Activated CD4-positive, alpha-beta T cell treated with anti-CD3 and anti-CD28 coated beads for 36 hours (primary cell): Measurements from ENCODE around the gene EYA4. TPM values are rescaled to one million over a fixed set of nuclear protein-coding genes. Genes with fewer than 3 reads are reported as not detected.

Source experiments
- ATAC-seq: fragments of 200-7000 bp; cut with Tn5 transposase; one replicate; pipeline ENCODE4 v1.10.0; 2021; ENCODE audit warnings: mild to moderate bottlenecking, moderate library complexity
- CTCF ChIA-PET: fragments of 350-600 bp; sonication (Branson Sonifier 250); formaldehyde crosslinking; loops from one replicate; lab custom pipeline; 2021; ENCODE audit warnings: antibody characterized with exemption; lab: Charles Lee
- POLR2A ChIA-PET: fragments of 350-600 bp; sonication (Branson Sonifier 250); formaldehyde crosslinking; loops from one replicate; lab custom pipeline; 2021; ENCODE audit warnings: antibody characterized with exemption, inconsistent platforms; lab: Charles Lee
- DNase-seq: peaks from one replicate; pipeline ENCODE4 v3.0.0-alpha.2; 2020
- H3K27ac Mint-ChIP-seq: one replicate; pipeline ENCODE4 v1.8.0; 2021; ENCODE audit warnings: mixed read lengths
- H3K27me3 Mint-ChIP-seq: one replicate; pipeline ENCODE4 v1.8.0; 2021; ENCODE audit warnings: mixed read lengths
- H3K36me3 Mint-ChIP-seq: one replicate; pipeline ENCODE4 v1.8.0; 2021; ENCODE audit warnings: low read depth, mixed read lengths
- H3K4me1 Mint-ChIP-seq: one replicate; pipeline ENCODE4 v1.8.0; 2021; ENCODE audit warnings: mixed read lengths
- H3K4me3 Mint-ChIP-seq: one replicate; pipeline ENCODE4 v1.8.0; 2021; ENCODE audit warnings: mild to moderate bottlenecking, moderate library complexity, mixed read lengths
- H3K9me3 Mint-ChIP-seq: one replicate; pipeline ENCODE4 v1.8.0; 2021; ENCODE audit warnings: low read depth, mixed read lengths
- intact Hi-C, 2 experiments: fragments of 100-400 bp; cut with DNase I in 1 of 2; cut with micrococcal nuclease in 1 of 2; formaldehyde crosslinking; loops; one replicate each; pipeline versions ENCODE4 v1.14.2 to v1.15.1; 2022 to 2024; cut with DNase I, micrococcal nuclease
- total RNA-seq, 2 experiments: library from RNA; stranded (reverse); gene quantifications; one replicate each; pipeline ENCODE4 v1.2.3, GENCODE V29; 2021

EYA4 gene
- total RNA-seq, 2 experiments from 2014 or later, result not detected

DNA sequence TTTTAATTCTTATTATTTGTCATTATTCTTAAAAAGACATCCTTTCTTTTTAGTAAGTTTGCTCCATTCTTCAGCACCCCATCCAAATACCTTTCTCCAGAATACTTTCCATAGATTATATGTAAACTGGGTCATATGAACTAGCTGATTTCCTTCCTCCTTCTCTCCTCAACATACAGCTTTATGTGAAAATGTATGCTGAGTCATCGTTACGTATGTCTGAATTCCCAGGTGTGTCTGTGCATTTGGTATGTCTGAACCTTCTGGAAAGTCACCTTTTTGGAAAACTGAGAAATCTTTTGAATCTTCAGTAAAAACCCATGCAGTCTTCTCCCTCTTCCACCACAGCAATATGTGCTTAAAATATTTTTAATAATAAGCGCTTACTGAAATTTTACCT is 264.5 kb downstream of the EYA4 start:
- no peaks in the 10 kb centered on the region for H3K36me3 Mint-ChIP-seq
- CTCF ChIA-PET, result interaction anchor here (0.7 to 1.1 kb wide), 2 partner anchors 8 to 382 kb away, joined by 3 read pairs; no protein-coding TSS in a partner anchor
- H3K27me3 Mint-ChIP-seq, result peaks cover 14% of the 10 kb centered on the region
- H3K4me1 Mint-ChIP-seq, result no peaks in the 10 kb centered on the region
- DNase-seq (no peak), ATAC-seq (no peak)
- no peaks in the 10 kb centered on the region for H3K9me3 Mint-ChIP-seq
- no peak overlapping the region for H3K27ac Mint-ChIP-seq
- no peak overlapping the region for H3K4me3 Mint-ChIP-seq
- POLR2A ChIA-PET, result no interaction called here
- intact Hi-C loops, result no loop called here

DNA sequence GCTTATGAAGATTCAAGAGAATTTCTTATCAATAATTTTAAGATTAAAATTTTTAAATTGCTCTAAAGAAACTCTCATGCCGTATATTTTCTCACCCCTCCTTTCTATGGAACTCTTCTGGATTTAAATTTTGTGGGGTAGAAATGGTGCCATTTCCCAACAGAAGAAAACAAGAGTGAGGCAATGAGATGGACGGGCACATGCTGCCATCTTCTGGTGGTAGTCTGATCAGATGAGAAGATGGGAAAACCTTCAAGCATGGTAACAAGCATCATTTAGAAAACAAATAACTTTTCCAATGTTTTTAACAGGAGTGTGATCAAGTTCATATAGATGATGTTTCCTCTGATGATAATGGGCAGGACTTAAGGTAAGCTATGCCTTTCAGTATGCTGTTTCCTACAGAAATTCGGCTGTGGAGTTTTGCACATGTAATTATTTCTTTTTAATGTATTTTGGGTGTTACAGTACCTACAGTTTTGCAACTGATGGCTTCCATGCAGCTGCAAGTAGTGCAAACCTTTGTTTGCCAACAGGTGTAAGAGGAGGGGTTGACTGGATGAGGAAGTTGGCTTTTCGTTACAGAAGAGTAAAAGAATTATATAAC is 271.4 kb downstream of the EYA4 start:
- ATAC-seq (no peak), DNase-seq (peak; percentile 58)
- Mint-ChIP-seq H3K9me3 (no peaks in the 10 kb centered on the region), H3K27ac (no peak overlapping the region), H3K4me3 (no peak overlapping the region), H3K36me3 (no peaks in the 10 kb centered on the region), H3K27me3 (peaks cover 21% of the 10 kb centered on the region), H3K4me1 (no peaks in the 10 kb centered on the region)
- POLR2A ChIA-PET, result no interaction called here
- CTCF ChIA-PET, result interaction anchor here (0.7 to 0.8 kb wide), 2 partner anchors 11 to 21 kb away, joined by 3 read pairs; no protein-coding TSS in a partner anchor
- intact Hi-C loops, result loop anchor here (1.0 to 5.0 kb wide), 8 partner anchors 328 to 982 kb away; no protein-coding TSS in a partner anchor

DNA sequence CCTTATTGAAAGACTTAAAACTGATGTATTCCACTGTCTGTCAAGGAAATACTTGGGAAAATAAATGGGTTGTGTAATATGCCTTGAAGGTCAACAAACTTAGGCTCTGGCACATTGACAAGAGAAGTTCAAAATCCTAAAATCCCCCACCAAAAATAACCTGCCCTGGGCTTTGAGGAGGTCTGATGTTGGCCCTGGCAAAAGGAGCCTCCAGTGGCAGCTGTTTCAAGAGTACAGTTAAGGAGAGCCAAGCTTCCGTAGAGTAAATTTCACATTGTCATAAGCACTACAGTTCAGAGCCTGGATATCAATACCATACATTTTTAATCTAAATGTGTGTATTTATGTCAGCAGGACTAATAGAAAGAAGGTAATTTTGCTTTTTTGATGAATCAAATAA is 282.7 kb downstream of the EYA4 start:
- ChIA-PET POLR2A (no interaction called here), CTCF (interaction anchor here (0.6 to 0.7 kb wide), 3 partner anchors 680 to 1720 kb away, joined by 3 to 4 read pairs (median 3); partner anchors contain the start of gene STX7)
- Mint-ChIP-seq H3K4me1 (no peaks in the 10 kb centered on the region), H3K36me3 (no peaks in the 10 kb centered on the region), H3K4me3 (no peak overlapping the region), H3K27ac (no peak overlapping the region), H3K27me3 (peaks cover 5% of the 10 kb centered on the region), H3K9me3 (no peaks in the 10 kb centered on the region)
- intact Hi-C loops, result no loop called here
- no peak for DNase-seq
- no peak for ATAC-seq

DNA sequence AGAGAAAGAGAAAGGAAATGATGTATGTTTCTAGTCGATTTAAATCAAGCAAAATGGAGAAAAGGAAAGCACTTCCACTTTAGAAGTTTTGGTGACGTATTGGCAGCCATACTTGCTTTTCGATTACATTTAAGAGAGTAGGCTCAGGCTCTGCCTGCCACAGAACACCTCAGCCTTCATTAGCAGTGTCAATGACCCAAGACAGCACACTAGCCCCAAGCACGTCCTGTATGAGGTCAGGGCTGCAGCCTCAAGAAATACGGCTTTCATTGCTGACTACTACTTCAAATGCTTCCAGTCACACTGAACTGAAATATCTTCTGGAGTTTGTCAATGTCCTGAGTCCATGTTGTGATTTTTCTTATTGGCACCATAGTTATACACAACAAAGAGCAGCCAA is 285.3 kb downstream of the EYA4 start:
- intact Hi-C loops, result no loop called here
- Mint-ChIP-seq H3K4me3 (no peak overlapping the region), H3K9me3 (no peaks in the 10 kb centered on the region), H3K36me3 (no peaks in the 10 kb centered on the region), H3K4me1 (no peaks in the 10 kb centered on the region), H3K27ac (no peak overlapping the region), H3K27me3 (peaks cover 5% of the 10 kb centered on the region)
- DNase-seq (no peak), ATAC-seq (no peak)
- ChIA-PET CTCF (no interaction called here), POLR2A (no interaction called here)

DNA sequence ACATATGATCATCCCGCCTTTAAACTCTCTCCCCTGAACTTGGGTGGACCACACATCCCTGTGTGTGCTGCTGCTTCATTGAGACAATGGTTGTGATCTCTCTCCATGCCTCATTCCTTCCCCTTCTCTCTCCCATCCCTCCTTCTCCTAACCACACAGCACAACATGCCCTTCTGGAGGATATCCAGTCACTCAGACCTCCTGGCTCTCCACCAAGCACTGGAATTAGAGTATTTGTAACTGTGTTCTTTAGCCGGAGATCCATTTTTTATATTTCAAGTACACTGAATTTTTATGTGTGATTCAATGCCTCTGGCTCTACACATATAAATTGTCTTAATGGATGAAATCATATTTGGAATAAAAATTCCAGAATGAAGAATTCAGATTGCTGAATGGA is 287.4 kb downstream of the EYA4 start:
- ATAC-seq (no peak), DNase-seq (no peak)
- POLR2A ChIA-PET, result no interaction called here
- intact Hi-C loops, result no loop called here
- no peaks in the 10 kb centered on the region for H3K4me1 Mint-ChIP-seq
- no peak overlapping the region for H3K27ac Mint-ChIP-seq
- no peaks in the 10 kb centered on the region for H3K36me3 Mint-ChIP-seq
- CTCF ChIA-PET, result no interaction called here
- no peaks in the 10 kb centered on the region for H3K9me3 Mint-ChIP-seq
- no peak overlapping the region for H3K4me3 Mint-ChIP-seq
- H3K27me3 Mint-ChIP-seq, result peaks cover 10% of the 10 kb centered on the region

DNA sequence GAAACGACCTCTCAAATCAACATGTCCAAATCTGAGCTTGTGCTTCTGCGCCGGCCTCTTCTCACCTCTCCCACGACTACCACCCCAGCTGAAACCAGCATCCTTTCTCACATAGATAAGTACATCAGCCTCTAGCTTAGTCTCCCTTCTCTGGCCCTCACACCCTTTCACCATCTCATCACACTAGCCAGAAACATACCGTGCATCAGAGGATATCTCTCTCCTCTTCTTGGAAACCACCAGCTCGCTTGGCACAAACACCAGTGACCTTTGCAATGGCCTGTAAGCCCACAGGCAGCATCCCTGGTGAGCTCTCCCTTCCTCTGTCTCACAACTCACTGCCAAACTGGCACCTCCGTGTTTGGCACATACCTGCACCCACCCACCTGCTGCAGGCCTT is 291.8 kb downstream of the EYA4 start:
- no peaks in the 10 kb centered on the region for H3K9me3 Mint-ChIP-seq
- H3K36me3 Mint-ChIP-seq, result no peaks in the 10 kb centered on the region
- H3K4me1 Mint-ChIP-seq, result no peaks in the 10 kb centered on the region
- POLR2A ChIA-PET, result no interaction called here
- DNase-seq (no peak), ATAC-seq (no peak)
- H3K4me3 Mint-ChIP-seq, result no peak overlapping the region
- CTCF ChIA-PET, result interaction anchor here (0.8 kb wide), 1 partner anchor 20 kb away, joined by 3 read pairs; no protein-coding TSS in a partner anchor
- H3K27ac Mint-ChIP-seq, result no peak overlapping the region
- intact Hi-C loops, result no loop called here
- H3K27me3 Mint-ChIP-seq, result peaks cover 9% of the 10 kb centered on the region

DNA sequence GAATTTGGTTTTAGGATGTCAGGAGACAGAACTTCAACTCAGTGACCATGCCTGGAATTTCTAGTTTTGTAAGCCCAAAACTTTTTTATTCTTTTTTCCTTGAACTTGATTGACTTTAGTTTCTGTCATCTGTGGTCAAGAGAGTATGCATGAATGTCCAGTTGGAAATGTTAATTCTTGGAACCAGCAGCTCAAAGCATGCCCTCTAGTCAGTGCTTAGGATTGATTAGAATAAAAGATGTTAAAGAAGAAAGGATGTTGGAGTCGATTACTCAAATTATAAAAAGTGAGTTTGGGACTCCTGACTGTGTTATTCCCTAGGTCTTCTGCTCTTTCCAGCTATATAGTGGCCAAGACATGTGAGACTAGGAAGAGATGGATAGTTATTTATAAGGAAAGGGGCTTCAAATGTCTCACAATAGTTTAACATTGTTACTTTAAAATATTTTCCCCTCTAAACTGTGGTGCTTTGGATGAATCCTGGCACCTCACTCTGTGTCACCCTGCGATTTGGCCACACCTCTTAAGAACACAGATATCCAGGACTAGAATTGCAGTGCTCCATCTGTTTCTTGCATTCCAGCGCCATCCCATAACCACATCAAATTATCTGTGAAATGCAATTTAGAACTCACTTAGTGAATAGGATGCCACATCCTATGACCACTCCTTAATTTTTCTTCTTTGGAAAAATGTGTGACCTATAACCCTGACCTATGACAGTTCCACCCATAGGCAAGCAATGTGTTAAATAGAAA is 298.5 kb downstream of the EYA4 start:
- Mint-ChIP-seq H3K9me3 (no peaks in the 10 kb centered on the region), H3K4me1 (no peaks in the 10 kb centered on the region), H3K27me3 (peaks cover 12% of the 10 kb centered on the region), H3K36me3 (no peaks in the 10 kb centered on the region), H3K4me3 (no peak overlapping the region), H3K27ac (no peak overlapping the region)
- DNase-seq (no peak), ATAC-seq (no peak)
- intact Hi-C loops, result no loop called here
- ChIA-PET CTCF (interaction anchor here (0.9 kb wide), 1 partner anchor 715 kb away, joined by 4 read pairs; no protein-coding TSS in a partner anchor), POLR2A (no interaction called here)

DNA sequence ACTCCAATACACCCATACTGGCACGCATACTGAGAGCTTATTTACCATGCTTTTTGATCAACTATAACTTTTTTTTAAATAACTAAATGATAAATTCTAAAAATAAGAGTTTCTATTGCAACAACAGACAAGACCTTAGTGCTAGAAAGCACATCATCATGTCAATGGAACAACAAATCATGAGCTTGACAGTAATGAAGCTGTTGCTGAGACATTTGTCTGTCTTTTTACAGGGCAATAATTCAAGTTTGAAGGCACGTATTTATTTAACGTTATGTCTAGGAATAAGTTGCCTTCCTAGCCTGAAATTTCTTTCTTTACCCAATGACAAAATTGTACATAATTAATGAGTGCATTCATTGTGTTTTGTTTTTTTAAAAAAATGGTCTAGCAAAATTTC is 299.2 kb downstream of the EYA4 start:
- DNase-seq, result no peak
- no peak for ATAC-seq
- no peaks in the 10 kb centered on the region for H3K9me3 Mint-ChIP-seq
- peaks cover 12% of the 10 kb centered on the region for H3K27me3 Mint-ChIP-seq
- H3K4me1 Mint-ChIP-seq, result no peaks in the 10 kb centered on the region
- ChIA-PET CTCF (no interaction called here), POLR2A (no interaction called here)
- intact Hi-C loops, result no loop called here
- H3K36me3 Mint-ChIP-seq, result no peaks in the 10 kb centered on the region
- H3K27ac Mint-ChIP-seq, result no peak overlapping the region
- no peak overlapping the region for H3K4me3 Mint-ChIP-seq

DNA sequence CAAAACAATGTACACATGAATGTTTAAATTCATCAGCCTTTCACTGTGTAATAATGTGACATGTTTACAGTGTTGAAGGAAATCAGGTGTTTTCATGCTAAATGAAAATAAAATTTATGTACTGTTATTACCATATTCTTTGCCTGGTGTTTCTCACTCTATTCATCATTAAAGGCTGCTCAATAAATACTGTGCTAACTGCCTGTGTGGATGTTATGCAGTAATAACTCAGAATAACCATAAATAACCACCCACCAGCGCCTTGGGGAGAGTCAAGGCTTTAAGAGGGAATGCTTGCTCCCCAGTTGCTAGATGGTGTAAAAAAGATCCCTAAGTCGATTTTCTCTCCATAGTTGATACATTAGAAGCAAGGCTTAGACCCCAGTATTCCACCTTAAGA is 299.9 kb downstream of the EYA4 start:
- intact Hi-C loops, result no loop called here
- POLR2A ChIA-PET, result no interaction called here
- ATAC-seq, result no peak
- Mint-ChIP-seq H3K9me3 (no peaks in the 10 kb centered on the region), H3K36me3 (no peaks in the 10 kb centered on the region), H3K27ac (no peak overlapping the region), H3K27me3 (peaks cover 12% of the 10 kb centered on the region), H3K4me3 (no peak overlapping the region), H3K4me1 (no peaks in the 10 kb centered on the region)
- DNase-seq, result no peak
- CTCF ChIA-PET, result interaction anchor here (1.0 kb wide), 1 partner anchor 549 kb away, joined by 4 read pairs; no protein-coding TSS in a partner anchor

DNA sequence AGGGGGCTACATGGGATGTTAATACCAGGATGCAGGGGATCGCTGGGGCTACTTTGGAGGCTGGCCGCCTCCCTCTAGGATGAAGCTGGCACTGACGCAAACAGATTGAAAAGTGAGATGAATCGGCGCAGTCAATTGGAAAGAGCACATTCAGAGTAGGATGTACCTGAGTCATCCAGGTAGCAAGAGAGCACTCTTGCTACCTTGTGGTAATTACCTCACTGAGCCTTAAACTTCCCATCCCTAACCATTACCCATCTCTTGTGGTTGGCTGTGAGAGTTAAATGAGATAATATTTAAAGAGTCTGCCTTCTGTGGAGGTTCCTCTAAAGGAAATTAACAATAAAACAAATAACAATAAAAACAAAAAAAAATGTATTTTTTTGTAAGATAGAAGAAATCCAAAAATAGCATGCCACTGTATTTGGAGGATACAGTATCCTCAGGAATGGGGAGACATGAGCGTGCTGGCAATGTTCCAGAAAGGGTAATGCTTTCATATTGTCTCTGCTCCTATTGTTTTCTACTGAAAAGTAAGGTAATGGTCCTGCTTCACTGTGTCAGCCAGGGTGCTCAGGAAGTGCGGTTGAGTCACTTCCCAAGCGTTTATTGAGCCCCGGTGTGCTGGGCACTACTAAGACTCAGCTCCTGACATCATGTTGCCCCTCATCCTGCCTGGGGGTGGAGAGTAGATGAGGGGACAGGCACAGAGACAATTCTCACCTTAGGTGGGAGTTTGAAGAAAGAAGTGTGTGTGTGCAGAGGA is 301.1 kb downstream of the EYA4 start:
- ChIA-PET POLR2A (no interaction called here), CTCF (interaction anchor here (0.6 to 1.0 kb wide), 3 partner anchors 377 to 548 kb away, joined by 3 to 4 read pairs (median 3); no protein-coding TSS in a partner anchor)
- no peak overlapping the region for H3K27ac Mint-ChIP-seq
- H3K27me3 Mint-ChIP-seq, result peaks cover 11% of the 10 kb centered on the region
- H3K36me3 Mint-ChIP-seq, result no peaks in the 10 kb centered on the region
- H3K9me3 Mint-ChIP-seq, result no peaks in the 10 kb centered on the region
- peak; percentile 10 for DNase-seq
- H3K4me3 Mint-ChIP-seq, result no peak overlapping the region
- intact Hi-C loops, result no loop called here
- peak; percentile 61 for ATAC-seq
- H3K4me1 Mint-ChIP-seq, result no peaks in the 10 kb centered on the region

DNA sequence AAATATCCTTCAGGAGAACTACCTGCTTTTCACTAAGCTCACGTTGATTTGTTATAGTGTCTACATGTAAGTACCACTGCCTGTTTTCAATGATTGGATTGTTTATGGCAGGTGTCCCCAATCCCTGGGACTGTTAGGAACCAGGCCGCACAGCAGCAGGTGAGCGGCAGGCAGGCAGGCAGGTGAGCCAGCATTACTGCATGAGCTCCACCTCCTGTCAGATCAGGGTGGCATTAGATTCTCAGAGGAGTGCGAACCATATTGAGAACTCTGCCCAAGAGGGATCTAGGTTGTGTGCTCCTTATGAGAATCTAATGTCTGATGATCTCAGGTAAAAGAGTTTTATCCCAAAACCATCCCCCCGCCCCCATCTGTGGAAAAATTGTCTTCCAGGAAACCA is 303.3 kb downstream of the EYA4 start:
- no peak for DNase-seq
- ATAC-seq, result no peak
- Mint-ChIP-seq H3K9me3 (no peaks in the 10 kb centered on the region), H3K4me1 (no peaks in the 10 kb centered on the region), H3K27ac (no peak overlapping the region), H3K4me3 (no peak overlapping the region), H3K36me3 (no peaks in the 10 kb centered on the region), H3K27me3 (peaks cover 11% of the 10 kb centered on the region)
- CTCF ChIA-PET, result interaction anchor here (0.5 kb wide), 1 partner anchor 735 kb away, joined by 3 read pairs; no protein-coding TSS in a partner anchor
- intact Hi-C loops, result no loop called here
- POLR2A ChIA-PET, result no interaction called here
